SK-N-MC (cell line): ENCODE measurements around the gene FAM168A.

ENCODE experiments used
- EZH2 ChIP-seq: fragments of 200-600 bp; sonication (generic); IDR thresholded peaks from one replicate; pipeline ENCODE4 v1.6.1; 2017; ENCODE audit warnings: antibody characterized with exemption
- POLR2AphosphoS5 ChIP-seq: IDR thresholded peaks from 2 replicates; pipeline ENCODE4 v1.6.1; 2012; ENCODE audit warnings: mild to moderate bottlenecking, low read depth, low read length, borderline replicate concordance

DNA sequence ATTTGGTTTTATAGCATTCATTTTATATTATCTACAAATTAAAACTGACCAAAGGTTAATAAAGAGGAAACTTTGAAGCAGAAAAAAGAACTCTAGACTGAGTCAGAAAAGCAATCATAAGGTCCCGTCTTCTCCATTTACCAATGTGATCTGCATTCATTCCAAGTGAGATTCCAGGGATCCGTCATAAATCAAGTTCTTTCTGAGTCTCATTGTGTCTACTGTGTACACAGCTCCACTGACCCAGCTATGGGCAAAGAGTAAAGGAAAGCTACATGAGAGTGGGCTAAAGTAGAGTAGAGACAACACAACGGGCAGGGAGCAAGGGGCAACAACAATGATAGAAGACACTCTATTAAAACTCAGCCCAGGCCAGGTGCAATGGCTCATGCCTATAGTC lies 15.3 kb downstream of the FAM168A start:
- no peak for TF ChIP-seq POLR2AphosphoS5
- no peak for TF ChIP-seq EZH2
